Measurements from ENCODE around the gene BACH2.
"Not testable (repeated sequence)": the region's sequence is repeated elsewhere in the genome, so short reads cannot be mapped to it uniquely, and the experiment has no call there.

BACH2 gene

GRCh38 chr6:89916136-89916920 is 380.3 kb downstream of the BACH2 start:
- in situ Hi-C loops (cut with HindIII; ENCODE audit: low sequenced_read_pairs), result no loop called here
- H3K4me3 ChIP-seq (ENCODE audit: low read depth, low read length), result no peak overlapping the region
- no peak for TF ChIP-seq CTCF (IDR thresholded peaks at IDR 0.05; ENCODE audit: low read depth, low read length)
- no peak for DNase-seq (ENCODE audit: low read depth, low spot score)

- in situ Hi-C loops (cut with HindIII; ENCODE audit: low sequenced_read_pairs), result no loop called here
- no peak for TF ChIP-seq CTCF (IDR thresholded peaks at IDR 0.05; ENCODE audit: low read depth, low read length)
- no peak for DNase-seq (ENCODE audit: low read depth, low spot score)
- no peak overlapping the region for H3K4me3 ChIP-seq (ENCODE audit: low read depth, low read length)
These were observed 385.8 kb downstream of the BACH2 start for GRCh38 chr6:89910902-89911240.

- H3K4me3 ChIP-seq (ENCODE audit: low read depth, low read length); DNase-seq (ENCODE audit: low read depth, low spot score); in situ Hi-C loops (cut with HindIII; ENCODE audit: low sequenced_read_pairs): not testable (repeated sequence)
These were observed 386.4 kb downstream of the BACH2 start for GRCh38 chr6:89910001-89910901.

GRCh38 chr6:89895276-89895874 is 401.3 kb downstream of the BACH2 start:
- in situ Hi-C loops (cut with HindIII; ENCODE audit: low sequenced_read_pairs), result no loop called here
- TF ChIP-seq CTCF (IDR thresholded peaks at IDR 0.05; ENCODE audit: low read depth, low read length), result no peak

GRCh38 chr6:89894169-89894568 is 402.5 kb downstream of the BACH2 start, which contains the start of gene GJA10:
Gene GJA10, plus strand, starts transcription at chr6:89894469. Its CDS starts 0 bp downstream, at chr6:89894469.
- DNase-seq (ENCODE audit: low read depth, low spot score), result no peak
- no peak for TF ChIP-seq CTCF (IDR thresholded peaks at IDR 0.05; ENCODE audit: low read depth, low read length)
- in situ Hi-C loops (cut with HindIII; ENCODE audit: low sequenced_read_pairs), result no loop called here
- no peak within 1 kb of the TSS for H3K4me3 ChIP-seq (ENCODE audit: low read depth, low read length)

More at GRCh38 chr6:89895276-89895874, 401.3 kb downstream of the BACH2 start:
- H3K4me3 ChIP-seq (ENCODE audit: low read depth, low read length), result no peak overlapping the region
- DNase-seq (ENCODE audit: low read depth, low spot score), result peak; percentile 72

GRCh38 chr6:89892577-89892976 is 404.1 kb downstream of the BACH2 start:
- in situ Hi-C loops (cut with HindIII; ENCODE audit: low sequenced_read_pairs), result not testable (repeated sequence)

GRCh38 chr6:89890845-89891528 is 405.7 kb downstream of the BACH2 start:
- DNase-seq (ENCODE audit: low read depth, low spot score); H3K4me3 ChIP-seq (ENCODE audit: low read depth, low read length); in situ Hi-C loops (cut with HindIII; ENCODE audit: low sequenced_read_pairs): not testable (repeated sequence)

More at GRCh38 chr6:89892577-89892976, 404.1 kb downstream of the BACH2 start:
- H3K4me3 ChIP-seq (ENCODE audit: low read depth, low read length); DNase-seq (ENCODE audit: low read depth, low spot score): not testable (repeated sequence)
